ENCODE results near the gene KCTD2.

DNA sequence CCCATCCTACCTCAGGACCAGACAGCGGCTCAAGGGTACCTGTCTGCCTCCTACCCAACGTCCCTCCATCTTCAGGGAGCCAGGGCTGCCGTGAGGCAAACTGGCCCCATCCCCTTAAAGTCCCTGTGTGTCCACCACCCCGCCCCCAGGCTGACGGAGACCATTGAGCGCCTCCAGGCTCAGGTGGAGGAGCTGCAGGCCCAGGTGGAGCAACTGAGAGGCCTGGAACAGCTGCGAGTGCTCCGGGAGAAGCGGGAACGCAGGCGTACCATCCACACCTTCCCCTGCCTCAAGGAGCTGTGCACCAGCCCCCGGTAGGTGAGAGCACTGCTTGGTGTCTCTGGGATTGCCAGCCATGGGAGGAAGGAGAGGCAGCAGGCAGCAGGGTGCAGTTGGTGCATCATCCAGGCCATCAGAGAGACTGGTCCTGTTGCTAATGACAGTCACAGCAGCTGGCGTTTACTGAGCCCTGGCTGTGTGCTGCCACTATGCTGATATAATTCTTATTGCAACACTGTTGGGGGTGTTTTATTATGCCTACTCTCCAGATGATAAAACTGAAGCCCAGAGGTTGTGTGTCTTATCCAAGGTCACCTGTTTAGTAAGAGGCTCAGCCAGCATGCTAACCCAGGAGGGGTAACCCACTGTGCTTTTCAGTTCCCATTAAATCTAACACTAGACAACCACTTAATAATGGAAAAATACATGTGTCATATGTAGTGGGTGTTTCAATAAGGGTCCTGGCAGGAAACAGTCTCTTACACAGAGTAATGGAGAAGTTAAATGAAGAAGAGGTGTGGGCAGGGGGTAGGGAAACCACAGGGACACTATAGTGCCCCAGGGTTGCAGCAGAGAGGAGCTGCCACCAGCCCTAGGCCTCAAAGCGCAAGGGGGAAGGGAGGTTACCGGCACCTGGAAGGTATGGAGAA, 44.8 kb upstream of the KCTD2 start:
- TF ChIP-seq POLR2AphosphoS5 (IDR thresholded peaks at IDR 0.05; ENCODE audit: low read depth, low read length) = no peak
- no peak for TF ChIP-seq CTCF (IDR thresholded peaks at IDR 0.05)
- TF ChIP-seq, protein P1, sequence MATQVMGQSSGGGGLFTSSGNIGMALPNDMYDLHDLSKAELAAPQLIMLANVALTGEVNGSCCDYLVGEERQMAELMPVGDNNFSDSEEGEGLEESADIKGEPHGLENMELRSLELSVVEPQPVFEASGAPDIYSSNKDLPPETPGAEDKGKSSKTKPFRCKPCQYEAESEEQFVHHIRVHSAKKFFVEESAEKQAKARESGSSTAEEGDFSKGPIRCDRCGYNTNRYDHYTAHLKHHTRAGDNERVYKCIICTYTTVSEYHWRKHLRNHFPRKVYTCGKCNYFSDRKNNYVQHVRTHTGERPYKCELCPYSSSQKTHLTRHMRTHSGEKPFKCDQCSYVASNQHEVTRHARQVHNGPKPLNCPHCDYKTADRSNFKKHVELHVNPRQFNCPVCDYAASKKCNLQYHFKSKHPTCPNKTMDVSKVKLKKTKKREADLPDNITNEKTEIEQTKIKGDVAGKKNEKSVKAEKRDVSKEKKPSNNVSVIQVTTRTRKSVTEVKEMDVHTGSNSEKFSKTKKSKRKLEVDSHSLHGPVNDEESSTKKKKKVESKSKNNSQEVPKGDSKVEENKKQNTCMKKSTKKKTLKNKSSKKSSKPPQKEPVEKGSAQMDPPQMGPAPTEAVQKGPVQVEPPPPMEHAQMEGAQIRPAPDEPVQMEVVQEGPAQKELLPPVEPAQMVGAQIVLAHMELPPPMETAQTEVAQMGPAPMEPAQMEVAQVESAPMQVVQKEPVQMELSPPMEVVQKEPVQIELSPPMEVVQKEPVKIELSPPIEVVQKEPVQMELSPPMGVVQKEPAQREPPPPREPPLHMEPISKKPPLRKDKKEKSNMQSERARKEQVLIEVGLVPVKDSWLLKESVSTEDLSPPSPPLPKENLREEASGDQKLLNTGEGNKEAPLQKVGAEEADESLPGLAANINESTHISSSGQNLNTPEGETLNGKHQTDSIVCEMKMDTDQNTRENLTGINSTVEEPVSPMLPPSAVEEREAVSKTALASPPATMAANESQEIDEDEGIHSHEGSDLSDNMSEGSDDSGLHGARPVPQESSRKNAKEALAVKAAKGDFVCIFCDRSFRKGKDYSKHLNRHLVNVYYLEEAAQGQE (IDR thresholded peaks at IDR 0.05; ENCODE audit: insufficient read depth in 1 of 2, low read depth in 2 of 2, low read length in 1 of 2) = no peak
- TF ChIP-seq SIN3A (IDR thresholded peaks at IDR 0.05; ENCODE audit: borderline replicate concordance, insufficient read depth, low read depth, low read length) = no peak
- TF ChIP-seq TCF7L2 (IDR thresholded peaks at IDR 0.05; ENCODE audit: low read depth, low read length) = no peak

All from Panc1 (cell line).